Trophoblast cell (in vitro differentiated cells and primary cell): Measurements from ENCODE around the gene ADRM1.

Experiments
- DNase-seq, 2 donors: peaks; one replicate each; pipeline ENCODE4 v3.0.0-alpha.2; 2016
- H2AFZ ChIP-seq: 2 replicates; pipeline ENCODE4 v1.6.1; 2013; ENCODE audit warnings: low read length, moderate library complexity, mild to moderate bottlenecking; ENCODE audit not compliant: insufficient read depth, poor library complexity
- H2AK5ac ChIP-seq: 2 replicates; pipeline ENCODE4 v1.6.1; 2013; ENCODE audit warnings: mild to moderate bottlenecking, low read length
- H2BK120ac ChIP-seq: 2 replicates; pipeline ENCODE4 v1.6.1; 2013; ENCODE audit warnings: low read length, mild to moderate bottlenecking, moderate library complexity; ENCODE audit not compliant: insufficient read depth, poor library complexity
- H2BK12ac ChIP-seq: 2 replicates; pipeline ENCODE4 v1.6.1; 2013; ENCODE audit warnings: mild to moderate bottlenecking, low read length, moderate library complexity
- H2BK5ac ChIP-seq: 2 replicates; pipeline ENCODE4 v1.6.1; 2013; ENCODE audit warnings: low read length, low read depth, moderate library complexity, mild to moderate bottlenecking; ENCODE audit not compliant: poor library complexity
- H3K14ac ChIP-seq: 2 replicates; pipeline ENCODE4 v1.6.1; 2013; ENCODE audit warnings: mild to moderate bottlenecking, low read length
- H3K18ac ChIP-seq: 2 replicates; pipeline ENCODE4 v1.6.1; 2013; ENCODE audit warnings: mild to moderate bottlenecking, low read length
- H3K23ac ChIP-seq: 2 replicates; pipeline ENCODE4 v1.6.1; 2013; ENCODE audit warnings: low read length
- H3K27ac ChIP-seq: 2 replicates; pipeline ENCODE4 v1.5.1; 2013; ENCODE audit warnings: low read depth, mild to moderate bottlenecking, inconsistent platforms, low read length, moderate library complexity
- H3K27me3 ChIP-seq: 2 replicates; pipeline ENCODE4 v1.6.1; 2013; ENCODE audit warnings: inconsistent platforms, mild to moderate bottlenecking, low read length, moderate library complexity; ENCODE audit not compliant: insufficient read depth
- H3K36me3 ChIP-seq, 2 experiments: 1 replicate in 1 of 2; 2 replicates in 1 of 2; pipeline ENCODE4 v1.6.1; 2013; ENCODE audit warnings: low read length in 2 of 2, mild to moderate bottlenecking in 2 of 2, moderate library complexity in 1 of 2; ENCODE audit not compliant: insufficient read depth in 2 of 2, control insufficient read depth in 1 of 2
- H3K4ac ChIP-seq: 2 replicates; pipeline ENCODE4 v1.6.1; 2013; ENCODE audit warnings: low read depth, mild to moderate bottlenecking, low read length, moderate library complexity
- H3K4me1 ChIP-seq, 2 experiments: 1 replicate in 1 of 2; 2 replicates in 1 of 2; pipeline ENCODE4 v1.6.1; 2013; ENCODE audit warnings: low read length in 2 of 2, mild to moderate bottlenecking in 2 of 2, moderate library complexity in 1 of 2; ENCODE audit not compliant: insufficient read depth in 2 of 2, control insufficient read depth in 1 of 2
- H3K4me2 ChIP-seq: 2 replicates; pipeline ENCODE4 v1.6.1; 2013; ENCODE audit warnings: inconsistent platforms, mild to moderate bottlenecking, low read length, moderate library complexity
- H3K4me3 ChIP-seq: 2 replicates; pipeline ENCODE4 v1.5.1; 2013; ENCODE audit warnings: mild to moderate bottlenecking, low read depth, low read length, inconsistent platforms
- H3K79me1 ChIP-seq: one replicate; pipeline ENCODE4 v1.6.1; 2013; ENCODE audit warnings: low read length
- H3K79me2 ChIP-seq: 2 replicates; pipeline ENCODE4 v1.6.1; 2013; ENCODE audit warnings: low read length, mild to moderate bottlenecking; ENCODE audit not compliant: control insufficient read depth, insufficient read depth, poor library complexity
- H3K9ac ChIP-seq: 2 replicates; pipeline ENCODE4 v1.6.1; 2013; ENCODE audit warnings: mild to moderate bottlenecking, low read length
- H3K9me3 ChIP-seq: 2 replicates; pipeline ENCODE4 v1.6.1; 2013; ENCODE audit warnings: low read depth, mild to moderate bottlenecking, control low read depth, inconsistent platforms, low read length; ENCODE audit not compliant: insufficient read depth
- H4K12ac ChIP-seq: 2 replicates; pipeline ENCODE4 v1.6.1; 2013; ENCODE audit warnings: low read depth, mild to moderate bottlenecking, low read length, moderate library complexity
- H4K8ac ChIP-seq: 2 replicates; pipeline ENCODE4 v1.6.1; 2013; ENCODE audit warnings: low read depth, mild to moderate bottlenecking, low read length, moderate library complexity
- H4K91ac ChIP-seq: one replicate; pipeline ENCODE4 v1.6.1; 2013; ENCODE audit warnings: low read depth, mild to moderate bottlenecking, low read length, moderate library complexity
- WGBS: extraction: QIAGEN DNeasy Blood & Tissue Kit; methylation state at CpG from one replicate; pipeline ENCODE4 v1.1.7; 2013; ENCODE audit warnings: missing lambda C conversion rate; ENCODE audit not compliant: insufficient read length, insufficient coverage; ENCODE audit errors: extremely low coverage; 5-methylcytosine and 5-hydroxymethylcytosine counted together

Gene ADRM1

DNA sequence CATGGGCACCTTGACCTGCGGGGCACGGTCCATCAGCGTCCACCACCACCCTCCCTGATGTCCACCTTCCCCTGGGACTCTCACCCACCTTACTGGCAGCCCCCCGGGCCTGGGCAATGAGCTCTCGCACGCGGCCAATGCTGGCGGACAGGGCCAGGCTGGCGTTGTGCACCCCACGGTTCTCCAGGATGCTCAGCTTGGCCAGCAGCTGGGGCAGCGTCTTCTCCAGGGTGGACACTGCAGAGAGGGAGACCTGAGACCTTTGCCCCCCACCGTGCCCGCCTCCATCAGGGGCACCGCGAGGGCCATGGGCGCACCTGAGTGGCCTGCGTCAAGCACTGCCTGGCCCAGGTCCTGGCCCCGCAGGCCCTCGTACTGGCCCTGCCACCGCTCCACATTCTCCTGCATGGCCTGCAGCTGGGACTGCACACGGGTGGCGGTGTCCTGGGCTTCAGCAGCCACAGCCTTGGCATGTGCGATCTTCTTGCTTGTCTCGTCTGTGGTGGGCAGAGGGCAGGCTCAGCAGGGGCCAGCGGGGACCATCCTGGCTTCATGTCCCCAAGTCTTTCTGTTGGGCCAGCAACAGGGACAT is 12.0 kb downstream of the ADRM1 start:
- H4K12ac ChIP-seq: no peak overlapping the region
- H3K23ac ChIP-seq: no peak overlapping the region
- H4K91ac ChIP-seq: no peak overlapping the region
- no peak overlapping the region for H2AFZ ChIP-seq
- H4K8ac ChIP-seq: no peak overlapping the region
- no peak overlapping the region for H2BK12ac ChIP-seq
- H3K14ac ChIP-seq: no peak overlapping the region
- no peaks in the 10 kb centered on the region for H3K27me3 ChIP-seq
- H3K79me1 ChIP-seq: no peaks in the 10 kb centered on the region
- H3K27ac ChIP-seq: no peak overlapping the region
- no peak overlapping the region for H2BK120ac ChIP-seq
- H3K4me1 ChIP-seq: no peaks in the 10 kb centered on the region
- H3K79me2 ChIP-seq: no peaks in the 10 kb centered on the region
- peaks cover 92 to 93% of the 10 kb centered on the region in 2 experiments for H3K36me3 ChIP-seq
- no peak overlapping the region for H2BK5ac ChIP-seq
- no peak overlapping the region for H3K9ac ChIP-seq
- no CpG with 5 or more reads among the region's 25 CpGs for WGBS
- H3K18ac ChIP-seq: no peak overlapping the region
- peaks cover 7% of the 10 kb centered on the region for H3K9me3 ChIP-seq
- H2AK5ac ChIP-seq: no peak overlapping the region
- no peak for DNase-seq
- no peak overlapping the region for H3K4me3 ChIP-seq
- no peak overlapping the region for H3K4me2 ChIP-seq
- no peak overlapping the region for H3K4ac ChIP-seq

DNA sequence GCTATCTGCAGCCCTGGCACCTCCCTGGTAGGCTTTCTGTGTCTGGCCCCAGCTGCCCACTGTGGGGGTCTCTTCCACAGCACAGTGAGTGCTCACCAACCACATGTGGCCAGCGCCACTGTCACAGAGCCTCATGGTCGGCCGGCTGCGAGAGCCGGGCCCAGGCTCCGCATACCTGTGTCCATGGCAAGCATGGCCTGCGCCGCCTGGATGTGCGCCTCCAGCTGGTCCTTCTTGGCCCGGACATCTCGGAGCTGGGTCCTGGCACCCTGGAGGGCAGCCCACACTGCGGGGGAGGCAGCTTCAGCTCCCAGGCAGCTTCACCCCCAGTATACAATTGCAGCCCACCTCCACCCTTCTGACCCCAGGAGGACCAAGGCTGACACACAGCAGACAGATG is 13.0 kb downstream of the ADRM1 start:
- no peak overlapping the region for H3K4me2 ChIP-seq
- no peak overlapping the region for H4K91ac ChIP-seq
- H3K27ac ChIP-seq: no peak overlapping the region
- H4K12ac ChIP-seq: no peak overlapping the region
- no peaks in the 10 kb centered on the region for H3K4me1 ChIP-seq
- no peak overlapping the region for H3K14ac ChIP-seq
- DNase-seq: no peak
- H2AK5ac ChIP-seq: no peak overlapping the region
- no peak overlapping the region for H2AFZ ChIP-seq
- H3K79me1 ChIP-seq: no peaks in the 10 kb centered on the region
- no peaks in the 10 kb centered on the region for H3K79me2 ChIP-seq
- no peak overlapping the region for H3K4me3 ChIP-seq
- peaks cover 89 to 90% of the 10 kb centered on the region in 2 experiments for H3K36me3 ChIP-seq
- no peak overlapping the region for H3K18ac ChIP-seq
- no peak overlapping the region for H2BK120ac ChIP-seq
- no peak overlapping the region for H3K23ac ChIP-seq
- no peak overlapping the region for H3K4ac ChIP-seq
- no CpG with 5 or more reads among the region's 12 CpGs for WGBS
- H3K9ac ChIP-seq: no peak overlapping the region
- no peak overlapping the region for H4K8ac ChIP-seq
- no peak overlapping the region for H2BK5ac ChIP-seq
- no peak overlapping the region for H2BK12ac ChIP-seq
- peaks cover 7% of the 10 kb centered on the region for H3K9me3 ChIP-seq
- H3K27me3 ChIP-seq: no peaks in the 10 kb centered on the region

DNA sequence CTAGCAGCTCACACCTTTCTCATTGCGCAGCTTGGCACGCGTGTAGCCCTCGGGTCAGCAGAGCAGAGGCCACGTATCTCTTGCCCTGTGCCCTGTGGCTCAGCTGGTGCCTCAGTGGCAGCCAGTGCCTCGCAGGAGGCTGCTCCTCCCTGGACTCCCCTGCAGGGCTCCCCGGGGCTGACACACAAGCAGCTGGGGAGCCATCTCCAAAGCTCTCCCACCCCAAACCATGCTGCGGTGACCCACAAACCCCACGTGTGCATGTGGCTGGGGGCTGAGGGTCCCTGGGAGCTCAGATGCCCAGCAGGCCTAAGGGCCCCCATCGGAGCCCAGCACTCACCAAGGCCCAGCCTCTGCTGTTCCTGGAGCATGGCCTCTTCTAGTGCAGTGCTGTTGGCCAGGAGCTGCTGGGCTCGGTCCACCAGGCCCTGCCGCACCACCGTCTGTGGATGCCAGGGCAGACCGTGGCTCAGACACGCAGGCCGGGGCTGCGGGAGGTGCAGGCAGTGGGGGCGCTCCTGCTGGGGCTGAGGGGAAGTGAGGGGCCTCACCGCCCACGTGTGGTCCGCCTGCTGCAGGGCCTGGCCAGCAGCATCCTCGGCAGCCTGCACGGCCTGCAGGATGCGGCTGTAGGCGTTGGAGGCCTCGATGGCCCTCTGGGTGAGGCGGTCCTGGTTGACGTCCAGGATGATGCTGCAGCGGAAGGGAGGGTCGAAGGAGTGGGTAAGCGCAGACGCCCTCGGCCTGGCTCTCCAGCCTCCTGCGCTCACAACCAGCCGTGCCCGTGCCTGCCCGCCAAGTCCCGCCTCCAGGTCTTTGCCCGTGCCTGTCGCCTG is 13.8 kb downstream of the ADRM1 start:
- Histone ChIP-seq H4K12ac (no peak overlapping the region), H3K27ac (no peak overlapping the region), H3K4me3 (no peak overlapping the region), H2BK12ac (no peak overlapping the region), H3K14ac (no peak overlapping the region), H3K9me3 (peaks cover 7% of the 10 kb centered on the region), H3K9ac (no peak overlapping the region), H3K36me3 (peaks cover 83 to 86% of the 10 kb centered on the region in 2 experiments), H3K27me3 (no peaks in the 10 kb centered on the region), H4K8ac (no peak overlapping the region), H3K23ac (no peak overlapping the region), H3K4me1 (no peaks in the 10 kb centered on the region), H2AFZ (no peak overlapping the region), H3K79me2 (no peaks in the 10 kb centered on the region), H4K91ac (no peak overlapping the region), H2BK120ac (no peak overlapping the region), H3K18ac (no peak overlapping the region), H3K4ac (no peak overlapping the region), H3K79me1 (no peaks in the 10 kb centered on the region), H3K4me2 (no peak overlapping the region), H2BK5ac (no peak overlapping the region), H2AK5ac (no peak overlapping the region)
- no CpG with 5 or more reads among the region's 40 CpGs for WGBS
- no peak for DNase-seq

DNA sequence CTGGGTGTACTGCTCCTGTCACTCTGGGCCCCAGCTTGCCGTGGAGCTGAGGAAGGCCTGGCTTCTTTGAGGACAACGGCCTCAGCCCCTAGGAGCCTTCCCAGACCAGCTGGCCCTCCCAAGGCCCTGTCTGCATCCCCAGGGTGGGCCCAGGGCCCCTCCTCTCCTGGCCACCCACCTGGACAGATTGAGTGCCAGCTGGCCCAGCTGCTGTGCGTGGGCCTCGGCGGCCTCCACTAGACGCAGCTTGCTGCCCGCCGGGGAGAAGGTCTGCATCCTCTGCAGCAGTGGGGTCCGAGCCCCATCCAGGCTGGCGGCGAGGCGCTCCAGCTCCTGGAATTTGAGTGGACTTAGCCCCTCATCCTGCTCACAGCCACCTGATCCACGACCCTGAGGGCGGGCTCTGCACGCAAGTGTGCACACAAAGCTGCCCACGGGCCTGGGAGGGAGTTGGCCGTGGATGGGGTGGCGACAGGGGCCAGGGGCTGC is 14.4 kb downstream of the ADRM1 start:
- Histone ChIP-seq H3K9ac (no peak overlapping the region), H2BK120ac (no peak overlapping the region), H3K14ac (no peak overlapping the region), H2BK12ac (no peak overlapping the region), H3K79me1 (no peaks in the 10 kb centered on the region), H4K12ac (no peak overlapping the region), H3K4me3 (no peak overlapping the region), H3K9me3 (peaks cover 9% of the 10 kb centered on the region), H3K23ac (no peak overlapping the region), H3K18ac (no peak overlapping the region), H3K79me2 (no peaks in the 10 kb centered on the region), H3K27ac (no peak overlapping the region), H3K4me2 (no peak overlapping the region), H2AFZ (no peak overlapping the region), H3K4ac (no peak overlapping the region), H3K27me3 (no peaks in the 10 kb centered on the region), H4K8ac (no peak overlapping the region), H4K91ac (no peak overlapping the region), H3K4me1 (no peaks in the 10 kb centered on the region), H2BK5ac (no peak overlapping the region), H2AK5ac (no peak overlapping the region), H3K36me3 (peaks cover 83 to 86% of the 10 kb centered on the region in 2 experiments)
- no peak for DNase-seq
- WGBS: no CpG with 5 or more reads among the region's 18 CpGs
